NT2/D1 (cell line): ENCODE data around the gene LDLRAD4.

Source experiments
- DNase-seq: peaks from one replicate; pipeline ENCODE4 v3.0.0-alpha.2; 2011; ENCODE audit warnings: low read depth, low spot score
- H3K27me3 ChIP-seq: 2 replicates; pipeline ENCODE4 v1.6.0; 2011; ENCODE audit warnings: mild to moderate bottlenecking; ENCODE audit not compliant: insufficient read length, insufficient read depth
- H3K36me3 ChIP-seq: 2 replicates; pipeline ENCODE4 v1.6.1; 2011; ENCODE audit warnings: mild to moderate bottlenecking, low read length, mixed read lengths; ENCODE audit not compliant: insufficient read depth, insufficient read length
- H3K4me1 ChIP-seq: 2 replicates; pipeline ENCODE4 v1.5.1; 2011; ENCODE audit not compliant: insufficient read depth, insufficient read length
- H3K4me3 ChIP-seq: 2 replicates; pipeline ENCODE4 v1.5.1; 2011; ENCODE audit warnings: low read depth; ENCODE audit not compliant: insufficient read length
- H3K9ac ChIP-seq: 2 replicates; pipeline ENCODE4 v1.6.0; 2011; ENCODE audit warnings: low read depth; ENCODE audit not compliant: insufficient read length
- H3K9me3 ChIP-seq: 2 replicates; pipeline ENCODE4 v1.5.1; 2011; ENCODE audit warnings: mild to moderate bottlenecking, low read length; ENCODE audit not compliant: insufficient read depth
- SUZ12 ChIP-seq: IDR thresholded peaks from 2 replicates; pipeline ENCODE4 v1.6.1; 2011; ENCODE audit not compliant: insufficient read length, insufficient read depth; ENCODE audit errors: extremely low read depth
- YY1 ChIP-seq: IDR thresholded peaks from 2 replicates; pipeline ENCODE4 v1.6.1; 2011; ENCODE audit not compliant: insufficient read length, insufficient read depth
- ZNF274 ChIP-seq: IDR thresholded peaks from 2 replicates; pipeline ENCODE4 v1.6.1; 2011; ENCODE audit warnings: mild to moderate bottlenecking, low read depth, low read length

LDLRAD4 gene

DNA sequence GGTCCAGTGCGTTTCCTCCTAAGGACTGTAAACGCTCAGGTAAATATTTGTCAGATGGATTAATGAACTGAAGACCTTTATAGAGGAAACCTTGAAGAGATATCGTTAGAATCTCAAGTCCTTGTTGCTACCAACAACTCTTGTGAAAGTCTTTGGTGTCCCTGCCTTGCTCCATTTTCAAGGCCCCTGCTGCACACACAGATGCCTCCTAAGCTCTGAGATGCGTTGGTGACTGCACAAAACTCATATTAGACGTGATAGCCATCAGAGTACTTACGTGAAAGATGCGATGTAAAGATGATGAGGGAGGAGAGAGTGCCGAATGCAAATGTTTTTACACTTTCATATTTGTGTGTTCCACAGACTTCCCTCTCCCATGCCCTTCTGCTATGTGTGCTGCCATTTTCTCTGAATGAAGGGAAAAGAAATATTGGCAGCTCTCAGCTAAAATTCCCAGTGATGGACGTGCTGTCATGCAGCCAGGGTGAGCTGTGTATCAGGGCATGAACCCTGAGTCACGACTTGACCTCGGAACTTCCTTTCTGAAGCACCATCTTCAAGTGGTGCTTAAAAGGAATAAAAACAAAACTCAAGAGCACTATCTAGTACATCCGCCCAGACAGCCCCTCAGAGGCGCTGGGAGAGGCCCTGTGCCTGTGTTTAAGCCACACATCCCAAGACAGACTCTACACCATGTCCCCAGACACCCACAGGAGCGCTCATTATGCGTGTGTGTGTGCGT, 390.4 kb downstream of the LDLRAD4 start:
- no peak overlapping the region for H3K9ac ChIP-seq

DNA sequence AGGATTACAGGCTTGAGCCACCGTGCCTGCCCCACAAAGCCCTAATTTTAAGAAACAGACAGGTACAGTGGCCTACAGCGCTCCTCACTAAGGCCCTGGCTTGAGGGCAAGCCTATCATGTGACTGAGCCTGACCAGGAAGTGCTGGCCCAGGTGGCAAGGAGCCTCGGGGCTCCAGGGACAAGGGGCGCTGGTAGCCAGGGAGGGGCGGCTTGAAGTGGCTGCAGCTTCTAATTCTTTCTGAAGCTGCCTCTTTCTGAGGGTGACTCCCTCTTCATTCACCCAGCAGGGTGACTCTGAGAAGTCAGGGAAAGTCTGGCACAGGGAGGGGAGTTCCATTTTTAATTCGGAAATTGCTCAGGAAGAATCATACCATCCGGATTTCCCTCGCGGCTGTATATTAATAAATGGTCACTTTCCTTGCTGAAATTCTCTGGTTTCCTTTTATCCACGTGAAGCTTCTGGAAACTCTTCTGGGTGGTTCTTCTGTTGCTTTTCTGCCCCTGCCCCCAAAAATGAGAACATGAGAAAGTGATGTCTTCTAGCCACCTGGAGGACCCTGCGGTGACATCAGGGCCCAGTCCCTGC, 392.1 kb downstream of the LDLRAD4 start:
- Histone ChIP-seq H3K9ac (peak overlapping the region; percentile 17), H3K27me3 (no peaks in the 10 kb centered on the region), H3K4me3 (no peak overlapping the region), H3K4me1 (no peaks in the 10 kb centered on the region), H3K9me3 (no peaks in the 10 kb centered on the region), H3K36me3 (no peaks in the 10 kb centered on the region)
- TF ChIP-seq ZNF274: no peak
- no peak for TF ChIP-seq SUZ12
- no peak for TF ChIP-seq YY1
- DNase-seq: no peak

More for the DNA sequence above, 390.4 kb downstream of the LDLRAD4 start:
- Histone ChIP-seq H3K36me3 (no peaks in the 10 kb centered on the region), H3K4me1 (peaks cover 3% of the 10 kb centered on the region), H3K9me3 (no peaks in the 10 kb centered on the region), H3K27me3 (no peaks in the 10 kb centered on the region), H3K4me3 (no peak overlapping the region)
- TF ChIP-seq YY1 (no peak), SUZ12 (no peak), ZNF274 (no peak)
- DNase-seq: no peak

DNA sequence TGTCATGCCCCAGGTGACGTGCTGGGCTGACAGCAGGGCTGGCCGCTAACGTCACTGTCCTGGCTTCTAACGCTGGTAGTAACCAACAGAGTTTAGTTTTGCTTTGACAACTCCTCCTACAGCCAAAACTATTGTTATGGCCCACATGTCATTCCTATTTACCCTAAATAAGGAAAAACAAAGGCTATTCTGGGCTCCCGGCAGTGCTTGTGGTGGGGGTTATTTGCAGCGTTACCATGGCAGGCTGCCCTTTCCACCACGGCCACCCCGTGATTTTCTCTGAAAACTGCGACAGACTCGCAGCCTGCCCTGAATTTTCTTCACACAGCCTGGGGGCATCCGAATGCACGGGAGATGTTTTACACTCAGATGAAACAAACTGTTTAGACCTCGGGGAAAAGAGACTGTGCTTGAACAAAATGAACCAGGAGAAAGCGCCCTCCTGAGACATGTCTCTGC, 392.6 kb downstream of the LDLRAD4 start:
- peak; percentile 22 for DNase-seq
- Histone ChIP-seq H3K9ac (no peak overlapping the region), H3K4me3 (no peak overlapping the region)

DNA sequence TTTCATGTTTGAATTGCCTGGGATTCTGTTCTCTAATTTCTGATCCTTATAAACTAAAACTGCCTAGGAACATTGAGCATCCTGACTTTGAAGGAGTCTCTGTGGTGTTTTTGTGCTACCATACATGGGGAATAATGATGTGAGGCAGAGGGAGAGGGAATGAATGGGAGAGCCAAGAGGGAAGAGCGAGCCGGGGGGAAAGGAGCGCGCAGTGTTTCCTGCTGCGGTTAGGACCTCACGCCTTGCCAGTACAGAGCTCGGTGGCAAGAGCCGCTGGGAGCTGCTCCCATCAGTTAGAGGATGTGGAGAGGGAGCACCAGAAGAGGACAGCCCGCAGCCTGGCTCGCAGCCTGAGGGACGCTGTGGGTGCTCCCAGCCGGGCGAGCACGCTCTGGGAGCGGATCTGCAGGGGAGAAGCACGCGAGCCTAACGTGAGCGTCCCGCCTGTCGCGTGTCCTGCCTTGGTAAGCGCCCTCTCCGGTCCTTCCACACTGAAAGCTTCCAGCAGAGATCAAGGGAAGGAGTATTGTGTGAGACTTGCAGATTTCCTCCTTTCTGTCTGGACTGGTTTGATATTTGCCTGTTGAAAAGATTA, 393.1 kb downstream of the LDLRAD4 start:
- H3K4me3 ChIP-seq: no peak overlapping the region
- no peak for DNase-seq
- no peaks in the 10 kb centered on the region for H3K4me1 ChIP-seq
- TF ChIP-seq SUZ12 (no peak), ZNF274 (no peak), YY1 (no peak)
- no peaks in the 10 kb centered on the region for H3K36me3 ChIP-seq
- H3K27me3 ChIP-seq: no peaks in the 10 kb centered on the region
- H3K9ac ChIP-seq: no peak overlapping the region
- no peaks in the 10 kb centered on the region for H3K9me3 ChIP-seq

More for the DNA sequence above, 392.6 kb downstream of the LDLRAD4 start:
- no peak for TF ChIP-seq SUZ12
- no peak for TF ChIP-seq ZNF274
- TF ChIP-seq YY1: no peak
- no peaks in the 10 kb centered on the region for H3K27me3 ChIP-seq
- no peaks in the 10 kb centered on the region for H3K4me1 ChIP-seq
- H3K36me3 ChIP-seq: no peaks in the 10 kb centered on the region
- no peaks in the 10 kb centered on the region for H3K9me3 ChIP-seq

DNA sequence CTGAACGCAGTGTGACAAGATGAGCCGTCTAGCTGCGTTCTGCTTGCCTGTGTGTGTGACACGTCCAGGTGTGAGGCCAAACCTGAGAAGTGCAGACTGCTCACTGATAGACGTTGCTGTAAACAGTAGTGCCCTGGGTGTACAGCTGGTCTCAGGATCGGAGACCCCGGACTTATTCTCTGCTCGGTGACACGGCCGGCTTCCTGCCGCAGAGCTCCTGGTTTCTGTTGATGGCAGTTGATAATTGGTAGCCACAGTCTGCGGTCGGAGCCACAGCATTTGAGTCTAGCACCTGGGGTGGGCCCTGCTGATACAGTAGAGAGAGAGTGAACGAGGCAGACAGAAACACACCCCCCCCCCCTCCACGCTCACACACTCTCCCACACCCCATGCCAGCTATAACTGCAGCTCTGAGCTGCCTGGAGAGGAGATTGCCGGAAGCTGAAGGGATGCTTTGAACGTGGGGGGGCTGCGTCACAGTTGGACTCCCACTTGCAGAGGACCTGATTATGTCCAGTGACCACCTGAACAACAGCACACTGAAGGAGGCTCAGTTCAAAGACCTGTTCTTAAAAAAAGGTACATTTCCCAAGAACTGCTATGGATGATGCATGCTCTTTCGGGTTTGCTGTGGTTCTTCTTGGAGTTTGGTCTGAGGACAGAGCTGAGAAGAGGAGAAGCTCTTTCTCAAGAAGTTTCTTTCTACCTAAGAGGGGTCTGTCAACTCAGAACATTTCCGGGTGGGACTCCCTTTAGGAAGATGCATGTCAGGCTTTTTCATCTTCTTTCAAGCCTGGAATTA, 393.8 kb downstream of the LDLRAD4 start:
- Histone ChIP-seq H3K4me3 (no peak overlapping the region), H3K9ac (no peak overlapping the region), H3K27me3 (no peaks in the 10 kb centered on the region), H3K36me3 (no peaks in the 10 kb centered on the region), H3K9me3 (no peaks in the 10 kb centered on the region), H3K4me1 (no peaks in the 10 kb centered on the region)
- no peak for DNase-seq
- TF ChIP-seq YY1 (no peak), ZNF274 (no peak), SUZ12 (no peak)

DNA sequence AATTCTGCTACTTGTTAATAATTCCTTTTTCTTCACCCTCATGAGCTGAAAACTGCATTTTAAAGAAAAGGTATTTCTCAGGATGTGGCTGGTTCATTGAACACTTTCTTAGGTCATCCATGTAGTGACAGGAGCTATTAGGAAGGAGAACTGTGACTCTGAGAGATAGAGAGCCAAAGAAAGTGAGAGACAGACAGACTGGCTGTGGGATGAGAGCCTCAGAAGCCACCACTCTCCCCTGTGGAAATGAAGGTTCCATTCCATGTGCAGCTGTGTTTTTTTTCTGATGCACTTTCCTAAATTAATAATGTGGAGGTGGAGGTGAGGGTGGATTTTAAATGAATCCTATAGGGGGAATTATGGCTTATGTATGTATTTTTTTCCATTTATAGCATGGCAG, 394.5 kb downstream of the LDLRAD4 start:
- H3K36me3 ChIP-seq: no peaks in the 10 kb centered on the region
- no peaks in the 10 kb centered on the region for H3K9me3 ChIP-seq
- TF ChIP-seq YY1: no peak
- TF ChIP-seq SUZ12: no peak
- no peak for TF ChIP-seq ZNF274
- no peaks in the 10 kb centered on the region for H3K4me1 ChIP-seq
- no peaks in the 10 kb centered on the region for H3K27me3 ChIP-seq
- H3K4me3 ChIP-seq: no peak overlapping the region
- DNase-seq: no peak
- H3K9ac ChIP-seq: no peak overlapping the region
